Measurements from ENCODE around the gene FASTKD2.

GRCh38 chr2:206739271-206739670, 26.1 kb upstream of the FASTKD2 start:
- TF ChIP-seq CTCF (IDR thresholded peaks at IDR 0.05 in 8 of 11, conservative IDR thresholded peaks at IDR 0.05 in 3 of 11) (no peak), POLR2A (IDR thresholded peaks at IDR 0.05) (no peak)

Measured in spleen (tissue), 7 donors.